Aorta (tissue), 5 donors: ENCODE results near the gene MALSU1. TPM values are rescaled to one million over a fixed set of nuclear protein-coding genes. Genes with fewer than 3 reads are reported as not detected.

Experiments
- ATAC-seq: fragments of 200-7000 bp; cut with Tn5 transposase; one replicate; pipeline ENCODE4 v1.9.1; 2022; ENCODE audit warnings: moderate library complexity; ENCODE audit not compliant: low FRiP score
- DNase-seq, 2 donors: peaks; one replicate each; pipeline ENCODE4 v3.0.0-alpha.2; 2020
- H3K27ac ChIP-seq, 2 donors: one replicate each; pipeline ENCODE4 v1.5.1; 2013; ENCODE audit warnings: low read length in 2 of 2, mild to moderate bottlenecking in 2 of 2, moderate library complexity in 2 of 2, control low read depth in 1 of 2, inconsistent platforms in 1 of 2, low read depth in 1 of 2
- H3K27me3 ChIP-seq, 2 donors: one replicate each; pipeline ENCODE4 v1.6.1; 2013; ENCODE audit warnings: control low read depth in 1 of 2, low read length in 1 of 2, mild to moderate bottlenecking in 1 of 2, moderate library complexity in 1 of 2; ENCODE audit not compliant: insufficient read depth in 2 of 2, control insufficient read depth in 1 of 2
- H3K36me3 ChIP-seq, 2 donors: one replicate each; pipeline ENCODE4 v1.6.1; 2013; ENCODE audit warnings: control low read depth in 1 of 2, low read length in 1 of 2, mild to moderate bottlenecking in 1 of 2; ENCODE audit not compliant: insufficient read depth in 2 of 2, control insufficient read depth in 1 of 2
- H3K4me1 ChIP-seq, 2 donors: one replicate each; pipeline ENCODE4 v1.6.1; 2013; ENCODE audit warnings: low read length in 2 of 2, control low read depth in 1 of 2, mild to moderate bottlenecking in 1 of 2, moderate library complexity in 1 of 2; ENCODE audit not compliant: insufficient read depth in 2 of 2, control insufficient read depth in 1 of 2
- H3K4me3 ChIP-seq, 2 donors: one replicate each; pipeline ENCODE4 v1.5.1; 2013; ENCODE audit warnings: low read length in 2 of 2, control low read depth in 1 of 2, mild to moderate bottlenecking in 1 of 2
- H3K9me3 ChIP-seq: one replicate; pipeline ENCODE4 v1.6.1; 2013; ENCODE audit warnings: mild to moderate bottlenecking, low read length; ENCODE audit not compliant: control insufficient read depth
- WGBS, 2 donors: extraction: QIAGEN DNeasy Blood & Tissue Kit; methylation state at CpG; one replicate each; pipeline ENCODE4 v1.1.7; 2013; 5-methylcytosine and 5-hydroxymethylcytosine counted together
- intact Hi-C, 2 donors: fragments of 100-400 bp; cut with DNase I; formaldehyde crosslinking; loops; one replicate each; pipeline versions ENCODE4 v1.14.2 to v1.15.0; 2022
- polyA plus RNA-seq, 2 donors: library from polyadenylated mRNA; stranded (reverse); fragments of 200-250 nt; gene quantifications; one replicate each; pipeline ENCODE4 v1.2.3, GENCODE V29; 2013
- total RNA-seq, 2 donors: library from RNA; stranded (reverse); fragmentation: NEBNext Ultra II Directional; extraction: Animal tissue kit (Norgen Biotek cat#: 25700); gene quantifications; one replicate each; pipeline ENCODE4 v1.2.1, GENCODE V29; 2021
- donor health status: healthy with polysubstance abuse.
- donor health status: Bipolar disorder and iron deficiency.
- donor health status: DM: no; HTN: no; CAD: no.
- donor health status: DM: no; HTN: no; CAD: no.
- donor health status: DM: yes; HTN: yes; CAD: no.

MALSU1 gene
- total and polyA plus RNA-seq, 4 donors = 26.4 to 43.4 (median 36.8) TPM

GRCh38 chr7:23336799-23337283 is 37.7 kb downstream of the MALSU1 start:
- ATAC-seq (no peak), DNase-seq (no peak)
- intact Hi-C loops = no loop called here
- no peaks in the 10 kb centered on the region for H3K9me3 ChIP-seq
- no peak overlapping the region for H3K4me3 ChIP-seq
- H3K27ac ChIP-seq = no peak overlapping the region
- H3K27me3 ChIP-seq = no peaks in the 10 kb centered on the region
- peaks cover 0 to 3% of the 10 kb centered on the region in 2 donors for H3K4me1 ChIP-seq
- no peaks in the 10 kb centered on the region for H3K36me3 ChIP-seq
- 80 to 82% methylated on average over 6 of the region's 6 CpGs for WGBS, 2 donors

- ATAC-seq (no peak), DNase-seq (no peak)
- intact Hi-C loops = no loop called here
- Histone ChIP-seq H3K36me3 (no peaks in the 10 kb centered on the region), H3K4me1 (peaks cover 0 to 3% of the 10 kb centered on the region in 2 donors), H3K27me3 (no peaks in the 10 kb centered on the region), H3K27ac (no peak overlapping the region), H3K9me3 (no peaks in the 10 kb centered on the region), H3K4me3 (no peak overlapping the region)
Observed at GRCh38 chr7:23337374-23337773, 38.2 kb downstream of the MALSU1 start.

GRCh38 chr7:23338439-23338838 is 39.3 kb downstream of the MALSU1 start:
- intact Hi-C loops = no loop called here

GRCh38 chr7:23338863-23339262 is 39.7 kb downstream of the MALSU1 start:
- Histone ChIP-seq H3K4me3 (no peak overlapping the region), H3K27ac (no peak overlapping the region), H3K36me3 (no peaks in the 10 kb centered on the region), H3K9me3 (no peaks in the 10 kb centered on the region), H3K27me3 (no peaks in the 10 kb centered on the region), H3K4me1 (peaks cover 0 to 3% of the 10 kb centered on the region in 2 donors)
- intact Hi-C loops = no loop called here
- WGBS, 2 donors = 47 to 53% methylated on average over 2 of the region's 2 CpGs
- no peak for ATAC-seq
- no peak for DNase-seq

More at GRCh38 chr7:23338439-23338838, 39.3 kb downstream of the MALSU1 start:
- WGBS, 2 donors = 91% methylated on average over 2 of the region's 2 CpGs
- no peaks in the 10 kb centered on the region for H3K27me3 ChIP-seq
- no peaks in the 10 kb centered on the region for H3K36me3 ChIP-seq
- no peaks in the 10 kb centered on the region for H3K9me3 ChIP-seq
- no peak overlapping the region for H3K27ac ChIP-seq
- H3K4me3 ChIP-seq = no peak overlapping the region
- ATAC-seq (no peak), DNase-seq (no peak)
- H3K4me1 ChIP-seq = peaks cover 0 to 3% of the 10 kb centered on the region in 2 donors

GRCh38 chr7:23341846-23342598 is 42.9 kb downstream of the MALSU1 start:
- Histone ChIP-seq H3K4me3 (no peak overlapping the region), H3K36me3 (no peaks in the 10 kb centered on the region), H3K27ac (no peak overlapping the region), H3K9me3 (no peaks in the 10 kb centered on the region), H3K4me1 (no peaks in the 10 kb centered on the region), H3K27me3 (peaks cover 0 to 1% of the 10 kb centered on the region in 2 donors)
- WGBS, 2 donors = 91 to 94% methylated on average over 7 of the region's 7 CpGs
- DNase-seq (no peak), ATAC-seq (no peak)
- intact Hi-C loops = no loop called here

- Histone ChIP-seq H3K27me3 (peaks cover 0 to 1% of the 10 kb centered on the region in 2 donors), H3K9me3 (no peaks in the 10 kb centered on the region), H3K4me1 (no peaks in the 10 kb centered on the region), H3K36me3 (no peaks in the 10 kb centered on the region), H3K27ac (no peak overlapping the region), H3K4me3 (no peak overlapping the region)
- intact Hi-C loops = no loop called here
- ATAC-seq (no peak), DNase-seq (no peak)
Observed at GRCh38 chr7:23343102-23343501, 44.0 kb downstream of the MALSU1 start.

- Histone ChIP-seq H3K4me3 (no peak overlapping the region), H3K27ac (no peak overlapping the region), H3K36me3 (no peaks in the 10 kb centered on the region), H3K27me3 (peaks cover 0 to 1% of the 10 kb centered on the region in 2 donors), H3K4me1 (no peaks in the 10 kb centered on the region), H3K9me3 (no peaks in the 10 kb centered on the region)
- WGBS, 2 donors = 59 to 60% methylated on average over 9 of the region's 9 CpGs
- ATAC-seq (no peak), DNase-seq (no peak)
- intact Hi-C loops = no loop called here
Observed at GRCh38 chr7:23343806-23344475, 44.8 kb downstream of the MALSU1 start.

- intact Hi-C loops = no loop called here
Observed at GRCh38 chr7:23345601-23346000, 46.5 kb downstream of the MALSU1 start.

GRCh38 chr7:23346316-23346715 is 47.2 kb downstream of the MALSU1 start:
- Histone ChIP-seq H3K27ac (no peak overlapping the region), H3K36me3 (no peaks in the 10 kb centered on the region), H3K4me3 (no peak overlapping the region), H3K9me3 (peaks cover 2% of the 10 kb centered on the region), H3K27me3 (peaks cover 0 to 1% of the 10 kb centered on the region in 2 donors), H3K4me1 (no peaks in the 10 kb centered on the region)
- intact Hi-C loops = no loop called here
- DNase-seq = no peak
- ATAC-seq = no peak
- 84 to 94% methylated on average over 8 of the region's 8 CpGs for WGBS, 2 donors

More at GRCh38 chr7:23345601-23346000, 46.5 kb downstream of the MALSU1 start:
- Histone ChIP-seq H3K4me1 (no peaks in the 10 kb centered on the region), H3K27me3 (peaks cover 0 to 1% of the 10 kb centered on the region in 2 donors), H3K27ac (no peak overlapping the region), H3K9me3 (no peaks in the 10 kb centered on the region), H3K36me3 (no peaks in the 10 kb centered on the region), H3K4me3 (no peak overlapping the region)
- ATAC-seq (no peak), DNase-seq (no peak)
- WGBS, 2 donors = 96% methylated on average over 6 of the region's 6 CpGs
